Lower leg skin (tissue), 3 donors: Measurements from ENCODE around the gene CCDC102A.

ENCODE experiments used
- POLR2A ChIP-seq, 2 donors: fragments of 450-650 bp; IDR thresholded peaks; one replicate each; pipeline ENCODE4 v1.6.1; 2016 to 2017; ENCODE audit warnings: antibody characterized with exemption in 2 of 2, mild to moderate bottlenecking in 1 of 2, moderate library complexity in 1 of 2
- TF ChIP-seq, protein P1 (sequence below), 3 donors: fragments of 450-650 bp; IDR thresholded peaks; one replicate each; pipeline ENCODE4 v1.5.1; 2016; ENCODE audit warnings: antibody characterized with exemption in 3 of 3, mild to moderate bottlenecking in 3 of 3, moderate library complexity in 2 of 3

DNA sequence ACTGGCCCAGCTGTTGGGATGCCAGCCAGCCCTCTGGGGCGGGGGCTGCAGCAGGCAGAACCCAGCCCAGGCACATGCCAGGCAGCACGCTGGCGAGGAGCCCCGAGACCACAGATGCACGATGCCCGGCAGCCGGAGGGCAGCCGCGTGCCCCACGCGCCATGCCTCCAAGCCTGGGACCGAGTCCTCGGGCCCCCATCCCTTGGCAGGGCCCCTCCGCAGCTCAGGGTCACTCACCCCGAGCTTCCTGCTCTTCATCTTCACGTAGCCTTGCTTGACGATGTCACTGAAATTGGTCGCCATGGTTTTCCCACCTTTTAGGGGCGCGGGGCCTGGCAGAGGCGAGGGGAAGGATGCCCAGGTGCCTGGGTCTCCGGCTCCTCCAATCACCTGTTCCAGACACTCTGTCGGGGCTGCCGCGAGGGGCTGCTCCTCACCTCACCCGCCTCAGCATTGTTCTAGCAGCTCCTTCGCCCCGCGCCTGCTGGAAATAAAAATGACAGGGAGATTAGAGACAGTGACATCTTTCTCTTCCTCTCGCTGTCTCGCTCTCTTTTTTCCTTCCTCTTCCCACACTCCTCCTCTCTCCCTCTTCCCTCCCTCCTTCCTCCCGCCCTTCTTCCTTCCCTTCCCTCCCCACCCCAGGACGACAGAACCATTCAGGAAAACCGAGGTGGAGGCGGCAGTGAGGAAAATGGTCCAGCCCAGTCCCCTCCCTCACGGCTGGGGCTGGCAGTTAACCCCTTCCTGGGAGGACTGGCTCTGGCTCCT is 57.0 kb downstream of the CCDC102A start:
- TF ChIP-seq, protein P1, sequence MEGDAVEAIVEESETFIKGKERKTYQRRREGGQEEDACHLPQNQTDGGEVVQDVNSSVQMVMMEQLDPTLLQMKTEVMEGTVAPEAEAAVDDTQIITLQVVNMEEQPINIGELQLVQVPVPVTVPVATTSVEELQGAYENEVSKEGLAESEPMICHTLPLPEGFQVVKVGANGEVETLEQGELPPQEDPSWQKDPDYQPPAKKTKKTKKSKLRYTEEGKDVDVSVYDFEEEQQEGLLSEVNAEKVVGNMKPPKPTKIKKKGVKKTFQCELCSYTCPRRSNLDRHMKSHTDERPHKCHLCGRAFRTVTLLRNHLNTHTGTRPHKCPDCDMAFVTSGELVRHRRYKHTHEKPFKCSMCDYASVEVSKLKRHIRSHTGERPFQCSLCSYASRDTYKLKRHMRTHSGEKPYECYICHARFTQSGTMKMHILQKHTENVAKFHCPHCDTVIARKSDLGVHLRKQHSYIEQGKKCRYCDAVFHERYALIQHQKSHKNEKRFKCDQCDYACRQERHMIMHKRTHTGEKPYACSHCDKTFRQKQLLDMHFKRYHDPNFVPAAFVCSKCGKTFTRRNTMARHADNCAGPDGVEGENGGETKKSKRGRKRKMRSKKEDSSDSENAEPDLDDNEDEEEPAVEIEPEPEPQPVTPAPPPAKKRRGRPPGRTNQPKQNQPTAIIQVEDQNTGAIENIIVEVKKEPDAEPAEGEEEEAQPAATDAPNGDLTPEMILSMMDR (IDR thresholded peaks at IDR 0.05), result no peak
- TF ChIP-seq POLR2A (IDR thresholded peaks at IDR 0.05), result no peak
